Activated gamma-delta T cell treated with Interleukin-2 at 50 U/mL for 16 hours (primary cell): ENCODE data around the gene HPN.
"Not testable (repeated sequence)": the region's sequence is repeated elsewhere in the genome, so short reads cannot be mapped to it uniquely, and the experiment has no call there.

Source experiments
- DNase-seq: peaks from one replicate; pipeline ENCODE4 v3.0.0-alpha.2; 2020

Gene HPN

DNA sequence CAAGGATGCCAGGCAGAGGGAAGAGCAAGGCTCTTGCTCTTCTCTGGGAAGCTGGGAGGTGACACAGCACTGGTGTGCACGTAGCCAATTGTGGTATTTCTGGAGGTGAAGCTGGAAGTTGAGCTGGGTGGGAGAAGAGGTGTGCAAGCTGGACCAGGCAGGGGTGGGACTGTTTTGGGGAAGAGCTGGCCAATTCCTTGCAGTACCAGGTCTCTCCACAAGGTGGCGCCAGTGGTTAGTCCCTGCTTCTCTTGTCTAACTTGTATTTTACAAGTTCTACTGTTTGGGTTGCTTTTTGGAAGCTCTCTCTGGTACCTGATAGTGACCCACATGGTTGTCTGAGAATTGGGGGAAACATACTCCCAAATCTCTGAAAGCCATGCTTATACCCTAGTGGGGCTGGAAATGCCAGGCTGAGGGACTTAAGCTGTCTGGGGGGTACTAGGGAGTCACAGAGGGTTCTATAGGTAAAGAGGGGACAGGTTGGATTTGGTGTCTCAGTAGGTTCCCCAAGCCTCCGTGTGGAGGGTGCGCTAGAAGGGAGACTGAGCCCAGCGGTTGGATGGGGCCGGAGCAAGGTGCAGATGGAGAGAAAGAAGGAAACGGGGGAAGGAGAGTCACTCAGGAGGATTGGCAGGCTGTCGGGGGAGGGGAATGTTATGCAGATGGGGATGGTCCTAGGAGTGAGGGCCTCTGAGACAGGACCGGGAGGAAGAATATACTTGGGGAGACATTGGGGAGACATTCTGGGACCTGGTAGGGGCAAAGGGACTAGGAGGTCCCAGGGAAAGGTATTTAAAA lies 3.0 kb downstream of the HPN start:
- DNase-seq, result peak; percentile 62

DNA sequence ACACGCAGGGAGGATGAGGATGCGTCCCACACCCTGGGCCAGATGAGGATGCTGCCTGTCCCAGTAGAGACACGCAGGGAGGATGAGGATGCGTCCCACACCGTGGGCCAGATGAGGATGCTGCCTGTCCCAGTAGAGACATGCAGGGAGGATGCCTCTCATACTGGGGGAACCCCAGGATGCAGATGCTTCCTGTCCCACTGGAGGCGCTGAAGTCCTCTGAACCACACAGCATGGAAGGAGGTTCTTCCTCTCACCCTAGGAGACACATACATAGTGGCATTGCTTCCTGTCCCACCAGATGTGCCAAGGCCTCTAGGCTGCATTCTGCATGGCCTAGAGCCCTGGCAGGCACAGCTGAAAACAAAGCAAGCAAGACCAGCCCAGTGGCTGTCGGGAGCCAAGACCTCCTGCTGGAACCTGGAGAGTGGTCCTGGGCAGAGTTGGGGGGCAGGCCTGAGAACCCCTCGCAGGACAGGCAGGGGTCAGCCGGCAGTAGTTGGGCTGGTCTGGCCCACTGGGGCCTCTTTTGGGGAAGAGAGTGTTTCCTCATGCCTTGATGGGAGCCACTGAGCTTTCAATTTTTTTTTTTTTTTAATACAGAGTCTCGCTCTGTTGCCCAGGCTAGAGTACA lies 4.3 kb downstream of the HPN start:
- DNase-seq, result peak; percentile 32

DNA sequence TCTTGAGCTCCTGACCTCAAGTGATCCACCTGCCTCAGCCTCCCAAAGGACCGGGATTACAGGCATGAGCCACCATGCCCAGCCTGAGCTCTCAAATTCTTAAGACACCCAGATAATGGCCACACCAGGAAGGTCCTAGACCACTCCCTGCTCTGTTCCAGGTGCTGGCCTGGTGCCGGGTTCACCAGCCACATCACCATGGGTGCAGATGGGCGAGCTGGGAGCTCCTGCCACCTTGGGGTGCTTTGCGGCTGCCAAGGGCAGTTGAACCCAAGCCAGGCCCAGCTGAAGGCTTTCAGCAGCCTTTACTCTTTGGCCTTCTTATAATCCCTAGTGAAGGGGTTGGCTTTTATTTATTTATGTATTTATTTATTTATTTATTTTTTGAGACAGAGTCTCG lies 4.9 kb downstream of the HPN start:
- no peak for DNase-seq

DNA sequence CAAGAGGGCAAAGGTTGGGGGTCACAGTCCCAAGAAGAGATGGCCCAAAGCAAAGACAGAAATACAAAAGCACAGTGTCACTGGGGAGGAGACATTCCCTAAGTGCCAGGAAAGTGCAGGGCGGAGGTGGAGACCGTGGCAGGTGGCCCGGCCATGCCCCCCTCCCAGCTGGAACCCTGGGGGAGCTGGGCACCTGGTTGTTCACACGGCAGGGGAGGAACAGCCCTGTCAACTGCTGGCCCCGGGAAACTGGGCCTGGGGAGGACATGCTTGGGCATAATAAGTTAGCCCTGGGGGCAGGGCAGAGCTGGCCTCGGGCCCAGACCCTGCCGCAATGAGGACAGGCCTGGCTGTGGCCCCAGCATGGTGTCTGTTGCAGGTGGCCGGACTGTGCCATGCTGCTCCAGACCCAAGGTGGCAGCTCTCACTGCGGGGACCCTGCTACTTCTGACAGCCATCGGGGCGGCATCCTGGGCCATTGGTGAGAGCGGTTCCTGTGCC lies 7.4 kb downstream of the HPN start:
- no peak for DNase-seq

DNA sequence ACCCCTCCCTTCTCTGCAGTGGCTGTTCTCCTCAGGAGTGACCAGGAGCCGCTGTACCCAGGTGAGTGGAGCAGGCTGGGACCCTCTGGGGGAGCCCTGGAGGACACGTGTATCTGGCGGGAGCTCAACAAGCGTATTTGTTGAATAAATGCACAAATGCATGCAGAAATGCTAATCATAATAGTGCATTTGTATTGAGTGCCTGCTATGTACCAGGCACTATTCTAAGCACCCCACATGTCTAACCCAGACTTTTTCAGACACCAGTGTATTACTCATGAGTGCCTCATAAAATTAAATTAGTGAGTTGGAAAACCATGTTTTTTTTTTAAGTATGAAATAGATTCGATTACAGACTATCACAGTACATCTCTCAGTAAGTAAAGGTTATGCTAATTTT lies 7.9 kb downstream of the HPN start:
- DNase-seq, result no peak

DNA sequence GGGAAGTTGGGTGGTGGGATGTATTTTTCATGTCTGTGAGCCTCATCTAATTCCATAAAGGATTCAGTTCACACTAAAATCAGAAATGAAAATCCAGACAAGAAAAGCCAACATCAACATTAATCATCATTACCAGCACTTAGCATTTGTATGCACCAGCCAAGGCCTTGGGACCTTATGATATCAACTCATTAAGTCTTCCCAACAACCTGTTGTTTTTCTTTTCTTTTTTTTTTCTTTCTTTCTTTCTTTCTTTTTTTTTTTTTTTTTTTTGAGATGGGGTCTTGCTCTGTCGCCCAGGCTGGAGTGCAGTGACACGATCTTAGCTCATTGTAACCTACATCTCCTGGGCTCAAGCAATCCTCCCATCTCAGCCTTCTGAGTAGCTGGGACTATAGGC lies 9.1 kb downstream of the HPN start:
- not testable (repeated sequence) for DNase-seq

DNA sequence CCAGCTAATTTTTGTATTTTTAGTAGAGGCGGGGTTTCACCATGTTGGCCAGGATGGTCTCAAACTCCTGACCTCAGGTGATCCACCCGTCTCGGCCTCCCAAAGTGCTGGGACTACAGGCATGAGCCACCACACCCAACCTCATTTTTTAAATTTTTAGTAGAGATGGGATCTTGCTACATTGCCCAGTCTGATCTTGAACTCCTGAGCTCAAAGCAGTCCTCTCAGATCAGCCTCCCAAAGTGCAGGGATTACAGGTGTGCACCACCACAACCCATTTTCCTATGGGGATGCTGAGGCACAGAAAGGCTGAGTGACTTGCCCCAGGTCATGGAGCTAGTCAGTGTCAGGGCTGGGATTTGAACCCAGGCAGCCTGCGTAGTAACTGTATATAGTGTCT lies 9.7 kb downstream of the HPN start:
- not testable (repeated sequence) for DNase-seq

DNA sequence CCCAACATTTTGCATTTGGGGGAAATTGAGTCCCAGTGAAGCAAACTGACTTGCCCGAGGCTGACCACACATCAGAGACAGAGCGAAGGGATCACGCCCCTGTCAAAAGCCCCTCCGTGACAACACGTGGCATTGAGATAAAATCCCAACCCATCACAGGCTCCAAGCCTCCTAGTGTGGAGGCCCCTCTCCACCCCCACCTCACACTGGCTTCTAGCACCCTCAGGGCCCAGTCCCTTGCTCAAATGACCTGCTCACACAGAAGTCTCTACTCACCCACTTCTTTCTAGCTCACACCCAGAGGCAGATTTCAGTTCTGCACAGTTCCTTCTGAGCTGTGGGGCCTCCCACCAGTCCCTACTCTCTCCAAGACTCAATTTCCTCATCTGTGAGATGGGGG lies 10.3 kb downstream of the HPN start:
- DNase-seq, result no peak

DNA sequence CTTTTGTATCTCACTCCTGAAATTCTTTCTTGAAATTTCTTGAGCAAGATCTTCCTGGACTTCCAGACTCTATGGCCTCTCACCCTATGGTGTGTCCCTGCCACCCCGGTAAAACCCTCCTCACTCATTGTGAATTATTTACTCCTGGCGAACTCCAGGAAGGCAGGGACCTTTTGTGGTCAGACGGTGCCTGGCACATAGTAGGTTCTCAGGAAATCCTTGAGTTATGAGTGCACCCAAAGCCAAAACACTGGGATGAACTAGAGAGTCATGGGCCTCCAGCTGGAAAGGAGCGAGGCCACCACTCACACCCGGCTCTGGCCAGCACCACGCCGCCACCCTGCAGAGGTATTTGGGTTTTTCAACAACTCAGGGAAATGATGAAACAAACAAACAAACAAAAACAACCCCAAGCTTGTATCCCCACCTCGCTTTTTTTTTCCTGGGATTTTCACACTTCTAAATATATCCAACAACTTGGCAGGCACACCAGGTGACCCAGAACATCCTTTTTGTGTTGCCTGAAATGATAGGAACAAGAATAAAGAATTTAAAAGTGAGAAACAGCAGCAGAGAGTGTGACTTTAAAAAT lies 11.2 kb downstream of the HPN start:
- no peak for DNase-seq

DNA sequence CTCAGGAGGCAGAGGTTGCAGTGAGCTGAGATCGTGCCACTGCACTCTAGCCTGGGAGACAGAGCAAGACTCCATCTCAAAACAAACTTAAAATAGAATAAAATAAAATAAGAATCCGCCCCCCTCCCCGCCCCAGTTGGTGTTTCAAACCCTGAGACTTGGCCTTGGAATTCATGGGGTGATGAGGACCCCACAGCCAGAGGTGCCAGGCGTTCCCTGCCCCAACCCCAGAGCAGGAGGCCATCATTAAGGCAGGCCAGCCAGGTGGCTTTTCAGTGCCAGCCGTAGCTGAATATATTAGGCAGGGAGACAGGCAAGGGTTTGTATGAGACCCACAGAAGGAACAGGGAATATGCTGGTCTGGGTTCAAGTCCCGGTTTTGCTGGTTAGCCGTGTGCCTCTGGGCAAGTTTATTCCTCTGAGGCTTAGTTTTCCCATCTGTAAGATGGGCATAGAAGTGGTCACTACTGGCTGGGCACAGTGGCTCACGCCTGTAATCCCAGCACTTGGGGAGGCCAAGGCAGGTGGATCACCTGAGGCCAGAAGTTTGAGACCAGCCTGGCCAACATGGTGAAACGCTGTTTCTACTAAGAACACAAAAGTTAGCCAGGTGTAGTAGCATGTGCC lies 12.3 kb downstream of the HPN start:
- DNase-seq, result no peak

DNA sequence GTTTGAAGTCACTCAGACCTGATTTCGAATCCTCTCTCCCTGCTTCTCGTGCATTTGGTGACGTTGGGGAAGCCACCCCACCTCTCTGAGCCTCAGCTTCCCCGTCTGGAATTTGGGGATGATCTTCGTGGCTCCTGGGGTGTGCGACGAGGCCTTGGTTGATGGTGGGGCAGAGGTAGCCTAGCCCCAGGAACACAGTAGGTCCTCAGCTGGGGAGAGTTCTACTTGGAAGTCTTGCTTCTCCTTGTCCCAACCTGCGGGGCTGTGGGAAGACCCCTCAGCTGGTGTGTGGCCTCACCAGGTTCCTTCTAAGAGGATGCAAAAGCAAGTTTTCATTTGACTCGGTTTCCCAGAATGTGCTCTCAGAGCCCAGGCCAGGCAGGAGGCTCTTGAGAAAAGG lies 13.1 kb downstream of the HPN start:
- no peak for DNase-seq

DNA sequence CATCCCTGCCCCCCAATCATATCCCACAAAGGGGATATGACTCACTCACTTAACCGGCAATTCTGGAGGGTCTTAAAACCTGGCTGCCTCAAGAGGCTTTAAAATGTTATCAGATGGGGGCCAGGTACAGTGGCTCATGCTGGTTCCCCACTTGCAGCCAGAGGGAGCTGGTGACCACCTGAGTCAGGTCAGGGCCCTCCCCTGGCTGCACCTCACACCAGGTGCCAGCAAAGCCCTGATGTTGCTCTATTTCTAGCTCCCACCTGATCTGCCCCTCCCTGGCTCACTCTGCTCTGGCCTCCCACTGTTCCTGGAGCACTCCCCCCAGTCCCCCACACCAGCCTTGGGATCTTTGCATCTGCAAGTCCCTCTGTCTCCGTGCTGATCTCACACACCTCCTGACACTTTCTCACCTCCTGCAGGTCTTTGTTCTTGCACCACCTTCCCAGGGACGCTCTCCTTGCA lies 14.2 kb downstream of the HPN start:
- DNase-seq, result no peak

DNA sequence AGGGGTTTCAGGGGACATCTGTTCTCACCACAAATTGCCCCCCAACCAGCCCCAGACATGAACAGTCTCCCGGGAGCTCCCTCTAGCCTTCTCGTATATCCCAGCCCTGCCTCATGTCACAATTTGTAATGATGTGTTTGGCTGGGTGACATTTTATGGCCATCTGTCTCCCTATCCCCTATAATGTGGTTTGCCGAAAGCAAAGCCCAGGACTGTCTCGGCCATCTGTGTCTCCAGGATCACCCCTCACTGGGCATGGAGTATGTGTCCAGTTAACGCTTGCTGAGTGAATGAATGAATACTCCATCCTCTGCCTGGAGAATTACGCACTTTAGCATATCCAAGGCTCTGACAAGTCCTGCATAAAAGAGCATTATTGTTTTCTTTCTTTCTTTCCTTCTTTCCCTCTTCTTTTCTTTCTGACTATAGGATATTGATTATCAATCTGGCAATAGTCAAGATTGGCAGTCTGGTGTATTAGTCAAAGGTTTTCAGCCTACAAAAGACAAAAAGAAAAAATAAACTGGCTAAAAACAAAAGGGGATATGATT lies 15.1 kb downstream of the HPN start:
- no peak for DNase-seq

DNA sequence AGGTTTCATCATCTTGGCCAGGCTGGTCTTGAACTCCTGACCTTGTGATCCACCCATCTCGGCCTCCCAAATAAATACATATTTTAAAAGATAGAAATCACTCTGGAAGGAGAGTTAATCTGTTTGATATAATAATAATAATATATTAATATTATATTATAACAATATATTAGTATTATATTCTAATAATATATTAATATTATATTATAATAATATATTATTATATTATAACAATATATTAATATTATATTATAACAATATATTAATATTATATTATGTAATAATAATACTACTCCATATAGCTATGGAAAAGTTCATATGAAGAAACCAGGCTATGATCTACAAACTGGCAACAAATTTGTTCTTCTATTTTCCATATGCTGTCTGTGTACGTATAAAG lies 16.8 kb downstream of the HPN start:
- DNase-seq, result no peak

DNA sequence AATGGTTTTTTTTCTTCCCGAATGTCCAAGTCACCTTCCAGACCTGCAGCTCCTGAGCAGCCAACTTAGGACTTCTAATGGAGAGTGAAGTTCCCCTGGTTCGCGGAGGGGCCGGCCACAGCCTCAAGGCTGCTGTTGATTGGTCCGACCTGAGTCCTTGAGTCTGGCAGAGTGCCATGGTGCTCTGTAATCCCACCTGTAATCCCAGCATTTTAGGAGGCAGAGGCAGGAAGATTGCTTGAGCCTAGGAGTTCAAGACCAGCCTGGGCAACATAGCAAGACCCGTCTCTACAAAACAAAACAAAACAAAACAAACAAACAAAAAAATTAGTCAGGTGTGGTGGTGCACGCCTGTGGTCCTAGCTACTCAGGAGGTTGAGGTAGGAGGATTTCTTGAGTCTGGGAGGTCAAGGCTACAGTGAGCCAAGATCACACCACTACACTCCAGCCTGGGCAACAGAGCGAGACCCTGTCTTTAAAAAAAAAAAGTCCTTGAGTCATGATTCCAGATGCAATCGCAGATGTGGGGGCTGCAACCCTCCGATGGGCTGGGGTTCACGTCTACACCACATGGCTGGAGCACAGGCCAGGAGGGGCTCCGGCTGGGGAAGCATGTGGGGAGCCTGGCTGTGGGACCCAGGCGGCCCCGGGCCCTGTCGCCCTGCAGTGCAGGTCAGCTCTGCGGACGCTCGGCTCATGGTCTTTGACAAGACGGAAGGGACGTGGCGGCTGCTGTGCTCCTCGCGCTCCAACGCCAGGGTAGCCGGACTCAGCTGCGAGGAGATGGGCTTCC lies 17.7 kb downstream of the HPN start:
- DNase-seq, result no peak

DNA sequence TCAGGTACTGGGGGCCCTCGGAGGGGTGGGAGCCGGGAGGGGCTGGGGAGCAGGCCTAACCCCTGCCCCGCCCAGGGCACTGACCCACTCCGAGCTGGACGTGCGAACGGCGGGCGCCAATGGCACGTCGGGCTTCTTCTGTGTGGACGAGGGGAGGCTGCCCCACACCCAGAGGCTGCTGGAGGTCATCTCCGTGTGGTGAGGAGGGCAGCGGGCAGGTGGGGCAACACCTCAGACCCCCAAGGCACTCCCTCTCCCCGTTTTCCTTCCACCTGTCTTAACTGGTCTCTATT lies 18.2 kb downstream of the HPN start:
- no peak for DNase-seq

DNA sequence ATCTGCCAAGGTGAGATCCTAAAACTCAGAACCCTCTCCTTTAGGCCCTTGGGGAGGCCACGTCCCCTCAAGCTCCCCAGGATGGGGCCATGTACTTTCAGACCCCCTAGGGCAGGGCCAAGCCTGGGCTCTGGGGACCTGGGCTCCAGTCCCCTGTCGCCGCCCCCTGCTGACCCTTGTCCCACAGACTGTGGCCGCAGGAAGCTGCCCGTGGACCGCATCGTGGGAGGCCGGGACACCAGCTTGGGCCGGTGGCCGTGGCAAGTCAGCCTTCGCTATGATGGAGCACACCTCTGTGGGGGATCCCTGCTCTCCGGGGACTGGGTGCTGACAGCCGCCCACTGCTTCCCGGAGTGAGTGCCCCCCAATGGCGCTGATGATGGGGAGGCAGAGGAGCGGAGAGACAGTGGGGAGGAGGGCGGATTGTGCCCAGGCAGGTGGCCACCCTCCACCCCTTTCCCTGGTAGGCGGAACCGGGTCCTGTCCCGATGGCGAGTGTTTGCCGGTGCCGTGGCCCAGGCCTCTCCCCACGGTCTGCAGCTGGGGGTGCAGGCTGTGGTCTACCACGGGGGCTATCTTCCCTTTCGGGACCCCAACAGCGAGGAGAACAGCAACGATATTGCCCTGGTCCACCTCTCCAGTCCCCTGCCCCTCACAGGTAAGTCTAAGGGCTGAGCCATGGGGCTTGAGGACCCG lies 18.8 kb downstream of the HPN start:
- DNase-seq, result no peak

DNA sequence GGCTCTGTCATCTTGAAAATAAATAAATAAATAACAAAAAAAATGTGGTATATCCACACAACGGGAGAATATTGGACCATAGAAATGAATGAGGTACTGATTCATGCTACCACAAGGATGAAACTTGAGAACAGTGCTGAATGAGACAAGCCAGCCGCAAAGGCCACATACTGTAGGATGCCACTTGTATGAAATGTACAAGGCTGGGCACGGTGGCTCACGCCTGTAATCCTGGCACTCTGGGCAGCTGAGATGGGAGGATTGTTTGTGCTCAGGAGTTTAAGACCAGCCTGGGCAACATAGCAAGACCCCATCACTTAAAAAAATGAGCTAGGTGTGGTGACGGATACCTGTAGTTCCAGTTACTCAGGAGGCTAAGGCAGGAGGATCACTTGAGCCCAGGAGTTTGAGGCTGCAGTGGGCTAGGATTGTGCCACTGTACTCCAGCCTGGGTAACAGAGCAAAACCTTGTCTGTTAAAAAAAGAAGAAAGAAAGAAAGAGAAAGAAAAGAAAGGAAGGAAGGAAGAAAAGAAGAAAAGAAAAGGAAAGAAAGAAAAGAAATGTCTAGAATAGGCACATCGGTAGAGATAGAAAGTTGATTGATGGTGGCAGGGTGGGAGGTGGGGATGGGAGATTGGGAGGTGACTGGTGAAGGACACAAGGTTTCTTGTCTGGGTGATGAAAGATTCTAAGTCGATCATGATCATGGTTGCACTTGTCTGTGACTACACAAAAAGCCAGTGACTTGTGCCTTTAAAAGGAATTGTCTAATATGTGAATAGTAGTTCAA lies 20.3 kb downstream of the HPN start:
- no peak for DNase-seq

DNA sequence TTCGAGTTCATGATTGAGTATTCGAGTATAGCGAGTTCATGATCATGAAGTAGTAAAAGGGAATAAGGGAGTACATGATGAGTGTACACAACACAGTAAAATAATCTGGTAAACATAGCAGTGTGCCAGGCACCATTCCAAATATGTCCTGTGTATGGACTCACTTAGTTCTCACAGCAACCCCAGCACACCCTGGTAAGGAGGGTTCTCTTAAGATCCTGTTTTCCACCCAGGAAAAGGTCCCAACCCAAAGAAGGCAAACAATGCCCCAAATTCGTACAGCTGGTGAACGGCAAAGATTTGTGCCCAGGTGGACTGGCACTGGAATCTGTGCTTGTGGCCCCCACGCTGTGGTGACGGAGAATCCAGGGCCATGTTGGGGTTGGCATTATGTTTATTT lies 21.4 kb downstream of the HPN start:
- DNase-seq, result no peak

DNA sequence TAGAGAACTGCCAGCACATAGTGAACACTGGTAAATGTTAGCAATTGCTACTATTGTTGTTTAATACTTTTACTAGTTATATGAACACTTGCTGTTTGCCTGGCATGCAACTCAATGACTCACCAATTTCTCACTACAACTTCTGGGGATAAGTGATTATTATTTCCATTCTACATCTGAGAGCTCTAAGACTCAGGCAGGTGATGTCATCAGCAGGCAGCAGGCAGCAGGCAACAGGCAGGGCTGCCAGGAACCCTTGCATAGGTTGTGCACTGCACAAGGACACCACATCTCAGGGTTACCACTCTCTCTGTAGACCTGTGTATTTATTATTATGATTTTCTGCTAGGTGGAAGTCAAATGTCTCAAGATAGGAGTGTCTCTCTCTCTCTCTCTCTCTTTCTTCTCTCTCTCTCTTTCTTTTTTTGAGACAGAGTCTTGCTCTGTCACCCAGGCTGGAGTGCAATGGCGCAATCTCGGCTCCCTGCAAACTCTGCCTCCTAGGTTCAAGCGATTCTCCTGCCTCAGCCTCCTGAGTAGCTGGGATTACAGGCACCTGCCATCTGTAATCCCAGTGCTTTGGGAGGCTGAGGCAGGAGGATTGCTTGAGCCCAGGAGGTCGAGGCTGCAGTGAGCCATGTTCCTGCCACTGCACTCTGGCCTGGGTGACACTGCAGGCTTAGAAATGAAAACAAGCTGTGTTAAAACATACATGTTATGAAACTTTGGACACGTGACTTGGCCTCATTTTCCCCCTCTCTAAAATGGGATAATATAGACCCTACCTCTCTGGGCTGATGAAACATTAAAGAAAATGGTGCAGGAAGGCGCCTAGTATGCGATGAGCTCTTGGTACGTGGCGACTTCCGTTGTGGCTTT lies 22.7 kb downstream of the HPN start:
- no peak for DNase-seq
